ENCODE results near the gene RHOXF1.
"Not testable (repeated sequence)": the region's sequence is repeated elsewhere in the genome, so short reads cannot be mapped to it uniquely, and the experiment has no call there.

- not testable (repeated sequence) for TF ChIP-seq CTCF (conservative IDR thresholded peaks at IDR 0.05; ENCODE audit: low read depth in 2 of 2); EZH2phosphoT487 (IDR thresholded peaks at IDR 0.05; ENCODE audit: unreplicated experiment); POLR2AphosphoS5 (IDR thresholded peaks at IDR 0.05; ENCODE audit: low read depth); ETS1 (IDR thresholded peaks at IDR 0.05); JUNB (IDR thresholded peaks at IDR 0.05; ENCODE audit: unreplicated experiment); EZH2 (IDR thresholded peaks at IDR 0.05; ENCODE audit: low read depth, unreplicated experiment); REST (IDR thresholded peaks at IDR 0.05; ENCODE audit: unreplicated experiment); NANOG (IDR thresholded peaks at IDR 0.05; ENCODE audit: borderline replicate concordance)
These were observed 49.5 kb downstream of the RHOXF1 start for GRCh38 chrX:120066169-120066568.
